Parathyroid adenoma (tissue), 2 donors: Measurements from ENCODE around the gene VCAN.

Source experiments
- H2AFZ ChIP-seq: fragments of 300-600 bp; sonication (generic); one replicate; pipeline ENCODE4 v1.7.0; 2017; ENCODE audit warnings: antibody characterized with exemption, mild to moderate bottlenecking
- H3K27ac ChIP-seq: fragments of 300-600 bp; sonication (generic); one replicate; pipeline ENCODE4 v1.7.0; 2017
- H3K27me3 ChIP-seq: fragments of 300-600 bp; sonication (generic); one replicate; pipeline ENCODE4 v1.7.0; 2017; ENCODE audit warnings: low read length; ENCODE audit not compliant: control insufficient read depth, insufficient read depth
- H3K36me3 ChIP-seq: fragments of 300-600 bp; sonication (generic); one replicate; pipeline ENCODE4 v1.7.0; 2017; ENCODE audit warnings: low read length; ENCODE audit not compliant: control insufficient read depth, insufficient read depth
- H3K4me1 ChIP-seq: fragments of 300-600 bp; sonication (generic); one replicate; pipeline ENCODE4 v1.7.0; 2017; ENCODE audit warnings: control low read depth
- H3K4me2 ChIP-seq: fragments of 300-600 bp; sonication (generic); one replicate; pipeline ENCODE4 v1.7.0; 2017; ENCODE audit warnings: low read length
- H3K4me3 ChIP-seq: fragments of 300-600 bp; sonication (generic); one replicate; pipeline ENCODE4 v1.7.0; 2017; ENCODE audit warnings: low read depth, low read length
- H3K79me2 ChIP-seq: fragments of 300-600 bp; sonication (generic); one replicate; pipeline ENCODE4 v1.7.0; 2017; ENCODE audit warnings: control low read depth
- H3K9ac ChIP-seq: fragments of 300-600 bp; sonication (generic); one replicate; pipeline ENCODE4 v1.7.0; 2017; ENCODE audit warnings: mild to moderate bottlenecking
- H3K9me3 ChIP-seq: fragments of 300-600 bp; sonication (generic); one replicate; pipeline ENCODE4 v1.7.0; 2017; ENCODE audit warnings: low read length; ENCODE audit not compliant: control insufficient read depth
- CTCF ChIP-seq: fragments of 300-600 bp; sonication (generic); IDR thresholded peaks from one replicate; pipeline ENCODE4 v1.7.0; 2017; ENCODE audit warnings: antibody characterized with exemption, mild to moderate bottlenecking
- donor health status: primary hyperparathyroidism.

The VCAN gene

GRCh38 chr5:83471405-83472212 lies at the start of gene VCAN:
VCAN (plus strand) TSS chr5:83471744; CDS start chr5:83483519, 11,775 bp downstream.
- TF ChIP-seq CTCF = no peak
- Histone ChIP-seq H3K79me2 (no peaks in the 10 kb centered on the region), H3K27ac (no peak within 1 kb of the TSS), H3K36me3 (no peaks in the 10 kb centered on the region), H3K4me1 (peaks cover 2% of the 10 kb centered on the region), H3K27me3 (no peaks in the 10 kb centered on the region), H3K9me3 (no peaks in the 10 kb centered on the region), H3K4me3 (no peak within 1 kb of the TSS), H3K4me2 (no peak within 1 kb of the TSS), H3K9ac (no peak within 1 kb of the TSS), H2AFZ (peak within 1 kb of the TSS; percentile 11)

- no peak for TF ChIP-seq CTCF
- no peak overlapping the region for H3K27ac ChIP-seq
- no peak overlapping the region for H3K9ac ChIP-seq
- no peak overlapping the region for H2AFZ ChIP-seq
- H3K27me3 ChIP-seq = no peaks in the 10 kb centered on the region
- H3K4me2 ChIP-seq = no peak overlapping the region
- H3K9me3 ChIP-seq = no peaks in the 10 kb centered on the region
- H3K4me1 ChIP-seq = no peaks in the 10 kb centered on the region
- no peaks in the 10 kb centered on the region for H3K36me3 ChIP-seq
- no peaks in the 10 kb centered on the region for H3K79me2 ChIP-seq
- H3K4me3 ChIP-seq = no peak overlapping the region
These were observed 49.3 kb upstream of the VCAN start for GRCh38 chr5:83422284-83422683.

GRCh38 chr5:83426855-83427254 lies 44.7 kb upstream of the VCAN start:
- no peak for TF ChIP-seq CTCF
- Histone ChIP-seq H3K4me2 (no peak overlapping the region), H3K9me3 (no peaks in the 10 kb centered on the region), H3K36me3 (no peaks in the 10 kb centered on the region), H3K27ac (no peak overlapping the region), H2AFZ (no peak overlapping the region), H3K27me3 (no peaks in the 10 kb centered on the region), H3K9ac (no peak overlapping the region), H3K4me3 (no peak overlapping the region), H3K79me2 (no peaks in the 10 kb centered on the region), H3K4me1 (no peaks in the 10 kb centered on the region)

- Histone ChIP-seq H3K27me3 (no peaks in the 10 kb centered on the region), H3K4me3 (no peak overlapping the region), H3K4me1 (no peaks in the 10 kb centered on the region), H3K4me2 (no peak overlapping the region), H3K27ac (no peak overlapping the region), H3K79me2 (no peaks in the 10 kb centered on the region), H3K36me3 (no peaks in the 10 kb centered on the region), H3K9me3 (no peaks in the 10 kb centered on the region), H3K9ac (no peak overlapping the region), H2AFZ (no peak overlapping the region)
- TF ChIP-seq CTCF = no peak
These were observed 43.4 kb upstream of the VCAN start for GRCh38 chr5:83428126-83428525.

- no peak for TF ChIP-seq CTCF
- Histone ChIP-seq H3K4me3 (no peak overlapping the region), H3K4me2 (no peak overlapping the region), H3K36me3 (no peaks in the 10 kb centered on the region), H3K79me2 (no peaks in the 10 kb centered on the region), H3K9me3 (no peaks in the 10 kb centered on the region), H2AFZ (no peak overlapping the region), H3K27me3 (no peaks in the 10 kb centered on the region), H3K4me1 (no peaks in the 10 kb centered on the region), H3K27ac (no peak overlapping the region), H3K9ac (no peak overlapping the region)
These were observed 42.7 kb upstream of the VCAN start for GRCh38 chr5:83428890-83429289.
